Prostate gland (tissue), 2 donors: ENCODE data around the gene NRTN. TPM values are rescaled to one million over a fixed set of nuclear protein-coding genes. Genes with fewer than 3 reads are reported as not detected.

Source experiments
- DNase-seq: peaks from one replicate; pipeline ENCODE4 v3.0.0-alpha.2; 2019; ENCODE audit warnings: low spot score
- H3K27ac ChIP-seq, 2 donors: fragments of 200-600 bp; sonication (generic); 2 replicates each; pipeline ENCODE4 v1.5.1; 2017 to 2019
- H3K27me3 ChIP-seq: fragments of 200-600 bp; sonication (generic); replicated peaks from 2 replicates; pipeline ENCODE4 v1.5.1; 2019; ENCODE audit not compliant: insufficient read depth
- H3K36me3 ChIP-seq, 2 donors: fragments of 200-600 bp; sonication (generic); 1 replicate in 1 of 2; 2 replicates in 1 of 2; pipeline versions ENCODE4 v1.5.1 to v1.8.1; 2017 to 2019
- H3K4me1 ChIP-seq: fragments of 200-600 bp; sonication (generic); replicated peaks from 2 replicates; pipeline ENCODE4 v1.5.1; 2019
- H3K4me3 ChIP-seq, 2 donors: fragments of 200-600 bp; sonication (generic); 2 replicates each; pipeline ENCODE4 v1.5.1; 2017 to 2019
- H3K9me3 ChIP-seq: fragments of 200-600 bp; sonication (generic); 2 replicates; pipeline ENCODE4 v1.5.1; 2017
- POLR2A ChIP-seq: fragments of 450-650 bp; IDR thresholded peaks from one replicate; pipeline ENCODE4 v1.6.1; 2016; ENCODE audit warnings: antibody characterized with exemption, mild to moderate bottlenecking
- POLR2AphosphoS5 ChIP-seq: sonication (generic); formaldehyde crosslinking; IDR thresholded peaks from one replicate; pipeline ENCODE4 v1.6.1; 2017; ENCODE audit warnings: antibody characterized with exemption
- WGBS: methylation state at CpG from one replicate; pipeline ENCODE4 v1.1.5; 2018; 5-methylcytosine and 5-hydroxymethylcytosine counted together
- intact Hi-C: fragments of 100-400 bp; cut with DNase I; formaldehyde crosslinking; loops from one replicate; pipeline ENCODE4 v1.14.2; 2022
- total RNA-seq, 2 donors: library from RNA; depleted of rRNA; stranded (reverse); fragments of >200 nt; gene quantifications; one replicate each; pipeline ENCODE4 v1.1.0, GENCODE V29; 2016
- TF ChIP-seq, protein P1 (sequence below), 4 experiments: fragments of 200-600 bp in 2 of 4; fragments of 450-650 bp in 2 of 4; sonication (generic) in 2 of 4; IDR thresholded peaks; 1 replicate in 3 of 4; 2 replicates in 1 of 4; pipeline ENCODE4 v1.5.1; 2016 to 2019; ENCODE audit warnings: antibody characterized with exemption in 4 of 4, mild to moderate bottlenecking in 2 of 4, moderate library complexity in 2 of 4

NRTN gene
- total RNA-seq, 2 donors from 2014 or later, result 9.7 to 12.9 TPM

DNA sequence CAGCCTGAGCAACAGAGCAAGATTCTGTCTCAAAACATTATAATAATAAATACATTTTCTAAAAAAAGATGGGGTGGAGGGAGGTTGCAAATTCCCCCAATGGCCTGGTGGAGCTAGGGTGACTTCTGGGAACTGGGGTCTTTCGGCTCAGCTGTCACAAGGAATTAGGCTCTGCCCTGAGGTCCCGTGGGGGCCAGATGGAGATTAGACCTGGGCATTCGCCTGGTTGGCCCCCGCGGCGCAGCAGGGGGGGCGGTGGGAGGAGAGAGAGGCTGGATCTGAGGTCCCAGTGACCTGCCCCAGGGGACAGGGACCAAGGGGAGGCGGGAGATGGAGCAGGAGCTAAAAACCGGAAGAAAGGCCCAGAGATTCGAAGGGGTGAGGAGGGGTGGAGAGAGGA, 19.9 kb downstream of the NRTN start:
- Histone ChIP-seq H3K4me1 (no peaks in the 10 kb centered on the region), H3K9me3 (no peaks in the 10 kb centered on the region), H3K27me3 (no peaks in the 10 kb centered on the region), H3K4me3 (no peak overlapping the region), H3K27ac (no peak overlapping the region), H3K36me3 (no peaks in the 10 kb centered on the region)
- intact Hi-C loops, result no loop called here
- TF ChIP-seq, protein P1, sequence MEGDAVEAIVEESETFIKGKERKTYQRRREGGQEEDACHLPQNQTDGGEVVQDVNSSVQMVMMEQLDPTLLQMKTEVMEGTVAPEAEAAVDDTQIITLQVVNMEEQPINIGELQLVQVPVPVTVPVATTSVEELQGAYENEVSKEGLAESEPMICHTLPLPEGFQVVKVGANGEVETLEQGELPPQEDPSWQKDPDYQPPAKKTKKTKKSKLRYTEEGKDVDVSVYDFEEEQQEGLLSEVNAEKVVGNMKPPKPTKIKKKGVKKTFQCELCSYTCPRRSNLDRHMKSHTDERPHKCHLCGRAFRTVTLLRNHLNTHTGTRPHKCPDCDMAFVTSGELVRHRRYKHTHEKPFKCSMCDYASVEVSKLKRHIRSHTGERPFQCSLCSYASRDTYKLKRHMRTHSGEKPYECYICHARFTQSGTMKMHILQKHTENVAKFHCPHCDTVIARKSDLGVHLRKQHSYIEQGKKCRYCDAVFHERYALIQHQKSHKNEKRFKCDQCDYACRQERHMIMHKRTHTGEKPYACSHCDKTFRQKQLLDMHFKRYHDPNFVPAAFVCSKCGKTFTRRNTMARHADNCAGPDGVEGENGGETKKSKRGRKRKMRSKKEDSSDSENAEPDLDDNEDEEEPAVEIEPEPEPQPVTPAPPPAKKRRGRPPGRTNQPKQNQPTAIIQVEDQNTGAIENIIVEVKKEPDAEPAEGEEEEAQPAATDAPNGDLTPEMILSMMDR (IDR thresholded peaks at IDR 0.05), result no peak
- TF ChIP-seq POLR2AphosphoS5, result no peak
- no peak for TF ChIP-seq POLR2A
- no peak for DNase-seq
- 92% methylated on average over 10 of the region's 10 CpGs for WGBS

DNA sequence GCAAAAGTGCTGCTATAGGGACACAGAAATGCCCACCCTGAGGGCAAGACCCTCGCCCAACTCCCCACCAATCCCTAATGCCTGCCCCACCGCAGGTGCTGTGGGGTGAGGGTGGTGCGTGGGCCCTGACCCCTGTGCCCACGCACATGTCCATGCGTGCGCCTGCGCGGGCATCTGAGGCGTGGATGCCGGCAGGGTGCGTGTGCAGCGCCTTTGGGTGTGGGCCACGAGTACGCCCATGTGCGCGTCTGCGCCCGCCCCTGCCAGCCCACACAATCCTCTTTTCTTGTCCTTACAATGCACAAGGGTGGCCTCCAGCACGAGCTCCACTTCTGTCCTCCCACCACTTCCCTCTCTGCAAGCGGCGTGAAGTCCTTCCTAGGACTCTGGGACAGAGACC, 20.3 kb downstream of the NRTN start:
- intact Hi-C loops, result no loop called here

DNA sequence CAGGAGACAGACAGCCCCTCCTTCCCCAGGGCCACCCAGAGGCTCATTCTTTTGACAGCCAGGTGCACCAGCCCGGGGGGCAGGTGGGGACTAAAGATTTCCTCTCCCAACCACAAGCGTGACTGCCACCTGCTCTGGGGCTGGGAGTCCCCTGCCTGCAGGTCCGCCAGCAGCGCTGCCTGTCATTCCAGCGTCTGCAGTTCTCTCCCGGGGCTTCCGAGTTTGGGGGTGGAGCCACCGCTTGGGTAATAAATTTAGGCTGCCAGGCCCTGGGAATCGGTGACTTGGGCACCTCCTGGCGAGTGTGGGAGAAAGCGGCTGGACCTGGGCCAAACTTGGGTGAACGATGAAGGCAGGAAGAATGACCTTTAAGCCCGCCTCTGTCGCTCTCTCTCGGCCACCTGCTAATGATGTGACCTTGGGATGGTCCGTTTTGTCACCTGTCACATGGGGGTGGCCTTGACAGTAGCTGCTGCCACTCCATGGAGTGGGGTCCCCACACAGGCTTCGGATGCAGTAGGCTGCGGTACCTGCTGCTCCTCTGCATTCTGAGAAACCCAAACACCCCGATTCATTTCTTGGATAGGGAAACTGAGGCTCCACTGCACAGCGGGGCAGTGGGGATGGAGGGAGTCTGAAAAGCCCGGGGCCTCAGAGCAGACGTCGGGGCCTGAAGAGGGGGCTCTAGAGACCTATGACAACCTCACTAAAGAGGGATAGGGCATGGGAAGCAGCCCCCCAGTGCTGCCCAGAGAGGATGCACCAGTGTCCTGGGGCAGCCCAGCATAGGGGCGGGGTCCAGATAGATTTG, 21.9 kb downstream of the NRTN start:
- Histone ChIP-seq H3K36me3 (no peaks in the 10 kb centered on the region), H3K4me1 (no peaks in the 10 kb centered on the region), H3K9me3 (no peaks in the 10 kb centered on the region), H3K27me3 (no peaks in the 10 kb centered on the region), H3K4me3 (no peak overlapping the region), H3K27ac (no peak overlapping the region)
- 15% methylated on average over 24 of the region's 24 CpGs for WGBS
- peak; percentile 59 for DNase-seq
- intact Hi-C loops, result no loop called here
- TF ChIP-seq, protein P1 (IDR thresholded peaks at IDR 0.05), result peak in 2 of 4 experiments; percentile 27
- TF ChIP-seq POLR2AphosphoS5 (no peak), POLR2A (no peak)

More for the DNA sequence above, 20.3 kb downstream of the NRTN start:
- 77% methylated on average over 21 of the region's 21 CpGs for WGBS
- TF ChIP-seq POLR2AphosphoS5 (no peak), POLR2A (no peak)
- TF ChIP-seq, protein P1 (IDR thresholded peaks at IDR 0.05), result no peak
- Histone ChIP-seq H3K9me3 (no peaks in the 10 kb centered on the region), H3K4me1 (no peaks in the 10 kb centered on the region), H3K27ac (no peak overlapping the region), H3K4me3 (no peak overlapping the region), H3K36me3 (no peaks in the 10 kb centered on the region), H3K27me3 (no peaks in the 10 kb centered on the region)
- no peak for DNase-seq

DNA sequence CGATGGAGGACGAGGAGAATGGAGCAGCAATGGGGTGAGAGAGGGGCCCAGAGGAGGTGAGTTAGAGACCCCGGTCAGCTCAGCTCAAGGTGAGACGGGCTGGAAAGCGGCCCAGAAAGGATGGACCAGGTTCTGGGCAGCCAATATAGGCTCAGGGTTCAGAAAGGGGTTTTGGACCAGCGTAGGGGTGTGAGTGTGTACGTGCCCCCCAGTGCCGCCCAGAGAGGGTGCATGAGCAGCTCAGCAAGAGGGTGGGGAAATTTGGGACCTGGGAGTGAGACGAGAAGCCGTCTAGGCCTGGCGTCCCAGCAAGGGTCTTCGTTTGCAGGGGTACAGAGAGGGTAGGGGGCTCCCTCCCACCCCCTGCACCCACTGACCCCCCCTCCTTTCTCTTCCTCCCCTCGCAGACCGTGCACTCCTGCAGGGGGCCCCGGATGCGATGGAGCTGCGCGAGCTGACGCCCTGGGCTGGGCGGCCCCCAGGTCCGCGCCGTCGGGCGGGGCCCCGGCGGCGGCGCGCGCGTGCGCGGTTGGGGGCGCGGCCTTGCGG, 22.5 kb downstream of the NRTN start:
- H3K4me1 ChIP-seq, result no peaks in the 10 kb centered on the region
- intact Hi-C loops, result no loop called here
- peak overlapping the region in 1 of 2 donors; percentile 68 for H3K27ac ChIP-seq
- no peaks in the 10 kb centered on the region for H3K27me3 ChIP-seq
- H3K4me3 ChIP-seq, result peak overlapping the region; percentile 25 to 39
- TF ChIP-seq POLR2AphosphoS5 (no peak), POLR2A (no peak)
- TF ChIP-seq, protein P1 (IDR thresholded peaks at IDR 0.05), result no peak
- 25% methylated on average over 29 of the region's 37 CpGs for WGBS
- H3K9me3 ChIP-seq, result no peaks in the 10 kb centered on the region
- no peaks in the 10 kb centered on the region for H3K36me3 ChIP-seq
- DNase-seq, result no peak
